SJSA1 (cell line): Measurements from ENCODE around the gene CDC42BPB. TPM values are rescaled to one million over a fixed set of nuclear protein-coding genes. Genes with fewer than 3 reads are reported as not detected.
"Not testable (repeated sequence)": the region's sequence is repeated elsewhere in the genome, so short reads cannot be mapped to it uniquely, and the experiment has no call there.

Experiments used
- DNase-seq, 2 experiments: peaks; one replicate each; pipeline ENCODE4 v3.0.0-alpha.2; 2015 to 2020; ENCODE audit warnings: low spot score in 2 of 2, low read depth in 1 of 2
- H3K27ac ChIP-seq: fragments of 250-450 bp; sonication (Bioruptor Pico); 2 replicates; pipeline ENCODE4 v1.5.1; 2020; ENCODE audit warnings: mild to moderate bottlenecking, moderate library complexity
- H3K27me3 ChIP-seq: fragments of 250-450 bp; sonication (Bioruptor Pico); replicated peaks from 2 replicates; pipeline ENCODE4 v1.5.1; 2020; ENCODE audit warnings: mild to moderate bottlenecking, moderate library complexity
- H3K36me3 ChIP-seq: fragments of 250-450 bp; sonication (Bioruptor Pico); 2 replicates; pipeline ENCODE4 v1.5.1; 2020; ENCODE audit warnings: mild to moderate bottlenecking
- H3K4me1 ChIP-seq: fragments of 250-450 bp; sonication (Bioruptor Pico); replicated peaks from 2 replicates; pipeline ENCODE4 v1.6.1; 2021; ENCODE audit warnings: mild to moderate bottlenecking
- H3K4me3 ChIP-seq: fragments of 250-450 bp; sonication (Bioruptor Pico); 2 replicates; pipeline ENCODE4 v1.5.1; 2020; ENCODE audit warnings: mild to moderate bottlenecking
- H3K9me3 ChIP-seq: fragments of 250-450 bp; sonication (Bioruptor Pico); replicated peaks from 2 replicates; pipeline ENCODE4 v1.5.1; 2020; ENCODE audit warnings: mild to moderate bottlenecking
- total RNA-seq: library from RNA; depleted of rRNA; stranded (reverse); fragments of >200 nt; shearing (Covaris generic); gene quantifications from 2 replicates; pipeline ENCODE4 v1.2.3, GENCODE V29; 2014

Gene CDC42BPB
- total RNA-seq, 1 experiment from 2014 or later: 56.5 TPM

DNA sequence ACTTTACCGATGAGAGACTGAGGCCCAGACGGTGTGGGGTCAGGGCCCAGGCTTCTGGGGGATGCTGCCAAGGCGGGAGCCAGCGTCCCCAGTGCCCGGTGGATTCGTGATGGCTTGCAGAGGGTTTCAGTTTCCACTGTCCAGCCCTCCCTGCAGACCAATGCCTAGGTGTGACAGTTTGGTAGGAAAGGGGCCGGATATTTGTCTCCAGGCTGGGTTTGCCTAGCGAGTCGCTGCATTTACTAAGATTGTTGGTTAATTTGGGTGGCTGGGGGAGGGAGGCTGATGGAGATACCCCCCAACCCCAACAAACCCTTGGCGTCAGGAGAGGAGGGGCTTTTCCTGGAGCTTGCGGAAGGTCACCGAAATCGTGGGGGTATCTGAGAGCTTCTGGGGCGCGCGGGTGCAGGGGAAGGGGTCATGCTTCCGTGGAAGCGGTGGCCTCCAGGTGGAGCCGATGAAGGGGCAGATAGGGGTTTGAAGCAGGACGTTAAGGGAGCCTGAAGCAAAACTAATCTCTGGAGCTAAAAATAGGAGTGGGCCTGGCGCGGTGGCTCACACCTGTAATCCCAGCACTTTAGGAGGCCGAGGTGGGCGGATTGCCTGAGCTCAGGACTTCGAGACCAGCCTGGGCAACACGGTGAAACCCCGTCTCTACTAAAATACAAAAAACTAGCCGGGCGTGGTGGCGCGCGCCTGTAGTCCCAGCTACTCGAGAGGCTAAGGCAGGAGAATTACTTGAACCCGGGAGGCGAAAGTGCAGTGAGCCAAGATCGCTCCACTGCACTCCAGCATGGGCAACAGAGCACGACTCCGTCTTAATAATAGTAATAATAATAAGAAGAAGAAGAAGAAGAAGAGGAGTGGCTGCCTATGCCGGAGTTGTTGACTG, 1.1 kb upstream of the CDC42BPB start:
- H3K4me3 ChIP-seq: peak overlapping the region; percentile 94
- H3K9me3 ChIP-seq: no peaks in the 10 kb centered on the region
- peaks cover 17% of the 10 kb centered on the region for H3K36me3 ChIP-seq
- H3K27ac ChIP-seq: peak overlapping the region; percentile 50; the same call in 1 of the 2 replicates
- peaks cover 15% of the 10 kb centered on the region for H3K4me1 ChIP-seq
- H3K27me3 ChIP-seq: no peaks in the 10 kb centered on the region
- no peak for DNase-seq

DNA sequence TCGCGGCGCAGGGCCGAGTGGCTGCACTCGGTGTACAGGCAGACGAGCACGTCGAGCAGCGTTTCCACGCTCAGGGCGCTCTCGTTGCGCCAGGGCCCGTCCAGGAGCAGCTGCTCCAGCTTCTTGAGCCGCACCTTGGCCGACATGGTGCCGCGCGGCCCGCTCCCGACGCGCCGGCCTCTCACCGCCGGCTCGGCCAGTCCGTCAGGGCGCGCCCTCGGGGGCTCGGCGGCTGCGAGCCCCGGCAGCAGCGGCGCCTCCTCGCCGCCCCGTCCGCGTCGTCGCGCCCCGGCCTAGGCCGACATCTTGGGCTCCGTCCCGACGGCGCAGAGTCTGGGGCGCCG, 349 bp downstream of the CDC42BPB start:
- peak in 1 of 2 experiments; percentile 41 for DNase-seq
- H3K27me3 ChIP-seq: no peaks in the 10 kb centered on the region
- peaks cover 15% of the 10 kb centered on the region for H3K4me1 ChIP-seq
- peak overlapping the region; percentile 94 for H3K4me3 ChIP-seq
- no peak overlapping the region for H3K27ac ChIP-seq
- H3K36me3 ChIP-seq: peaks cover 17% of the 10 kb centered on the region
- no peaks in the 10 kb centered on the region for H3K9me3 ChIP-seq

DNA sequence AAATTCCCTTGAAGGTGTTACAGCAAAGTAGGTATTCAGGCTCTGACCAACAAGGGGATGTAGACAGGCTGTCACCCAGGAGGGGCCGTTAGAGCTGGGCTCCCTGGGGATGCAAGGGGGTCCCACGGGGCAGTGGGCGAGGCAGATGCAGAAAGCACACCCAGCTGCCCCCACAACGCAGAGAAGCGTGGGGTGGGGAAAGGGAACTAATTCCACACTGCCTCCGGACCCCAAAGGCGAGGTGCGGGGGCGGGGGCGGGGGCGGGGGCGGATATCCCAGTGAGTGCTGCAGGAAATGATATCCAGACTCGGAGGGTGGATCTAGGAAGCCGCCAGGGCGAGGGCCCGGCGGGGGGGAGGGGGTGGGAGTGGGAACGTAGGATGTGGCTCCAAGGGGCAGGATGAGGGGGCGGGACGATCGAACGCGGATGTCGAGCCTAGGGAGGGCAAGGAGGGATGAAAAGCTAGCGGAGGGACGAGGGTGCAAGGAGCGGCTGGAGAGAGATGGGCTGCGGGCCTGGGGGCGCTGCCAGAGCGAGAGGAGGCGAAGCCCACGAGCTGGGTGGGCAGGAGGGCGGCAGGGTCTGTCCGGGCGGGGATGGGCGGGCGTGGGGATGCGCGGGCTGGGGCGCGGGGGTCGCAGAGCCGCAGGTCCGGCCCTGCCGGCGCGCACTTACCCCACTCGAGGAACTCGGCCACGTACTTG, 874 bp downstream of the CDC42BPB start:
- Histone ChIP-seq H3K27me3 (no peaks in the 10 kb centered on the region), H3K9me3 (no peaks in the 10 kb centered on the region), H3K27ac (no peak overlapping the region), H3K4me1 (peaks cover 15% of the 10 kb centered on the region), H3K36me3 (peaks cover 17% of the 10 kb centered on the region), H3K4me3 (peak overlapping the region; percentile 94)
- DNase-seq: peak in 1 of 2 experiments; percentile 85

DNA sequence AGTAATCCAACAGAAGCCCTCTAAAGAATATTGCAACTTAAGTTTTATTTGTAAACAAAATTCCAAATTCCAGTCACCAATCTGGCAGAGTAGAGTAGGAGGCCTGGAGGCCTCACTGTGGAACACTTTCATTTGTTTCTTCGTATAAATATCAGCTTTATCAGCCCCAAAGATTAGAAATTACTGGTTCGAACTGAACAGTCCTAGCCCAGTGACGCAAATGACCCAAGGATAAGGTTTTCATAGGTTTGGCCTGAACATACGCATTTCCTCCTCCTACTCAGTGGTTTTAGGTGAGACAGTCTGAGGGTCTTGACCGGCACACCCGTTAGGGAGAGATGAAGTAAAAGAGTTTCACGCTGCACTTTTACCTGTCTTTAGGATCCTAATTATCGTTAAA, 1.7 kb downstream of the CDC42BPB start:
- H3K27me3 ChIP-seq: no peaks in the 10 kb centered on the region
- no peak overlapping the region for H3K27ac ChIP-seq
- H3K9me3 ChIP-seq: no peaks in the 10 kb centered on the region
- H3K36me3 ChIP-seq: peaks cover 17% of the 10 kb centered on the region
- peaks cover 15% of the 10 kb centered on the region for H3K4me1 ChIP-seq
- peak overlapping the region; percentile 94; the same call in 1 of the 2 replicates for H3K4me3 ChIP-seq
- no peak for DNase-seq

DNA sequence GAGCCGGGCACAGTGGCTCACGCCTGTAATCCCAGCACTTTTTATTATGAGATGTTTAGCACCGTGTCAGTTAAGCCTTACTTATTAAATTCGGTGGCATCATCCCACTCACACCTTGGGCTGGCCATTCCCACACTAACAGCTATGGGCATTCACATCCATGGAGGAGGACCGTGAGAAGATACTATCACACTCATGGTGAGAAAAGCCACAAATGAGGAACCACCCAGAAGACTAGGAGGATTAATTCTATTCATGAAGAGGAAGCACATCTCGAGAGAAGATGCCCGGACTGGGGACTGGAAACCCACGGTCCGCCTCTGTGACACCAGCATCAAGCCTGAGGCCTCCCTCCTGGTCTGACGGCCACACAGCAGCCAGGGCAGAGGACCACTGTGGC, 4.9 kb downstream of the CDC42BPB start:
- peaks cover 14% of the 10 kb centered on the region for H3K36me3 ChIP-seq
- H3K27ac ChIP-seq: no peak overlapping the region
- H3K4me1 ChIP-seq: peaks cover 6% of the 10 kb centered on the region
- H3K4me3 ChIP-seq: no peak overlapping the region
- no peaks in the 10 kb centered on the region for H3K27me3 ChIP-seq
- DNase-seq: no peak
- H3K9me3 ChIP-seq: no peaks in the 10 kb centered on the region

DNA sequence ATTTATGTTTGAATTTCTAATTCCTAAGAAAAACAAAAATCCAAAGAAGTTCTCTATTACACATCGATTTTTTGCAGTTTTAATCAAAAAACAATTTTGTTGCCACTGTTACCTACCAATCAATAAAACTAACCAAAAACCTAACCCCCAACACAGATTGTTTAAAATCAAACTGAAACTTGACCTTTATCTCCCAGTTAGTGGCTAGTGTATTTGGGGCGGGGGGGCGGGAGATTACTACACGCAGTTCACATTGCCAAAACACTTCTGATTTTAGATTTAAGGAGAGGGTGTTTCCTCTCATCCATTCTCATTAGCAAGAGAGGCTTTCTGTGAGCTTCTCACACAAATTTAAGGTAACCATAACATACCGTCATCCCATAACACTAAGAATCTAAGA, 6.4 kb downstream of the CDC42BPB start:
- Histone ChIP-seq H3K27me3 (no peaks in the 10 kb centered on the region), H3K27ac (no peak overlapping the region), H3K4me1 (peaks cover 6% of the 10 kb centered on the region), H3K36me3 (peaks cover 14% of the 10 kb centered on the region), H3K9me3 (no peaks in the 10 kb centered on the region), H3K4me3 (no peak overlapping the region)
- DNase-seq: no peak

DNA sequence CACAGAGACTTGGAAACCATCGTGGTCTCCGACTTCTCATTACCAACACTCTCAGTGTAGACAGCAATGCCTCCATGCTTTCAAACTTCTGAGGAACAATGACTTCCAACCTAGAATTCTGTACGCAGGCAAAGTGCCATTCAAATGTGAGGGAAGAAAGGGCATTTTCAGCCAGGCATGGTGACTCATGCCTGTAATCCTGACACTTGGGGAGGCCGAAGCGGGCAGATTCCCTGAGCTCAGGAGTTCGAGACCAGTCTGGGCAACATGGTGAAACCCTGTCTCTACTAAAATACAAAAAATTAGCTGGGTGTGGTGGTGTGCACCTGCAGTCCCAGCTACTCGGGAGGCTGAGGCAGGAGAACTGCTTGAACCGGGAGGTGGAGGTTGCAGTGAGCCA, 9.9 kb downstream of the CDC42BPB start:
- not testable (repeated sequence) for H3K4me1 ChIP-seq, H3K27ac ChIP-seq, DNase-seq, H3K9me3 ChIP-seq, H3K4me3 ChIP-seq, H3K27me3 ChIP-seq
- peaks cover 13% of the 10 kb centered on the region for H3K36me3 ChIP-seq

DNA sequence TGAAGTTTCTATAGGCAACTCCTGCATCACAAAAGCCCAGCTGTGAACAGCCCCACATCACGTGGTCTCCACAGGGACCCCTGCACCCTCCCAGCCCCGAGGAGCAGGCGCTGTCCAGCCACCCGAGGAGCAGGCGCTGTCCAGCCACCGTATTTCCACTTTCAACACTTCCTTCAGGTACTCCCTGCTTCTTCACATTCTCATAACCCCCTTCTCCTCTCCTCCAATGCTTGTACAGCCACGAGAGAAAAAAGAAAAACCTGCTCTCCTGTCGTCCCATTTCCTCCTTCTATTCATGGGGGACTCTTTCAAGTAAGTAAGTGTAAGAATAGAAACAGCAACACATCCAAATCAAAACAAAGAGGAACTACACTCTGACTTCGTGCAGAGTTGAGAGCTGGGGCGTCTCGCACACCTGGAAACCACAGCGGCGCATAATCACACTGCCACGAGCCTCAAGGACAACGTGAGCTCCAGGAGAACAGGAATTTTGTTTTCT, 11.9 kb downstream of the CDC42BPB start:
- no peaks in the 10 kb centered on the region; the same call in 1 of the 2 replicates for H3K9me3 ChIP-seq
- no peak overlapping the region for H3K27ac ChIP-seq
- peaks cover 24% of the 10 kb centered on the region for H3K36me3 ChIP-seq
- H3K4me1 ChIP-seq: no peaks in the 10 kb centered on the region
- DNase-seq: no peak
- no peaks in the 10 kb centered on the region for H3K27me3 ChIP-seq
- H3K4me3 ChIP-seq: no peak overlapping the region

DNA sequence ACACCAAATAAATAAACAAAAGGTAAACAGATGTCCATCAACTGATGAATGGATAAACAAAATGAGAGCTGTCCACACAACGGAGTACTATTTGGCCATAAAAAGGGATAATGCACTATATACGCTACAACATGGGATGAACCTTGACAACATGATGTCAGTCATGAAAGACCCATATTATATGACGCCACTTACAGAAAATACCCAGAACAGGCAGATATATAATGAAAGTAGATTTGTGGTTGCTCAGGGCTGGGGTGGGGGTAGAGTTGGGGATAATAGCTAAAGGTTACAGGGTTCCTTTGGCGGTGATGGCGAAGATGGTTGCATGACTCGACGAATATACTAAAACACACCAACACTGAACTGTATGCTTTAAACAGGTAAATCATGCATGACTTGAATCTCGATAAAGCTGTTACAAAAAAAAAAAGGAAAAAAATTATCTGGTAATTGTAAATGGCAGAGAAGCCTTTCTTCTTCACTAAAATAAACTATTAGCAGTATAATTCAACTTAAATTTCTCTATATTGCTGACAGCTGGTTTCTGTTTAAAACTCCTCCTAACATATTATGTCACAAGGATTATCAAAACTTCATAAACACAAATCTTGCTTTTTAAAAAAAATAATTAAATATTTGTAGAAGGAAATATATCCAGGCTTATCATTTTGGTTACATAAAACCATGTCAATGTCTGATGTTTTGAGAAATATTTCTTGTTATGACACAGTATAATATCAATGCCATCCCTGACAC, 13.9 kb downstream of the CDC42BPB start:
- Histone ChIP-seq H3K4me1 (no peaks in the 10 kb centered on the region), H3K27me3 (no peaks in the 10 kb centered on the region), H3K9me3 (no peaks in the 10 kb centered on the region; the same call in 1 of the 2 replicates), H3K36me3 (peaks cover 24% of the 10 kb centered on the region), H3K27ac (no peak overlapping the region), H3K4me3 (no peak overlapping the region)
- DNase-seq: no peak

DNA sequence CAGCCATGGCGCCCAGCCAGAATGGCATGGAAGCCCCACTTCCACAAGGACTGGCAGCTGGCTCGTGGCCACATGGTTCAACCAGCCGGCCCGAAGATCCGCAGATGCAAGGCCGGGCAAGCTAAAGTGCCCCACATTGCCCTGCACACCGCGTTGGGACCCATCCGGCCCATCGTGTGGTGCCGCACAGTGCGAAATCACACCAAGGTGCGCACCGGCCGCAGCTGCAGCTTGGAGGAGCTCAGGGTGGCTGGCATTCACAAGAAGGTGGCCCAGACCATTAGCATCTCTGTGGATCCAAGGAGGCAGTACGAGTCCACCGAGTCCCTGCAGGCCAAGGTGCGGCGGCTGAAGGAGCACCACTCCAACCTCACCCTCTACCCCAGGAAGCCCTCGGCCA, 15.9 kb downstream of the CDC42BPB start:
- H3K9me3 ChIP-seq: no peaks in the 10 kb centered on the region; the same call in 1 of the 2 replicates
- DNase-seq: no peak
- H3K4me1 ChIP-seq: no peaks in the 10 kb centered on the region
- peaks cover 22% of the 10 kb centered on the region for H3K36me3 ChIP-seq
- no peaks in the 10 kb centered on the region for H3K27me3 ChIP-seq
- no peak overlapping the region for H3K4me3 ChIP-seq
- H3K27ac ChIP-seq: no peak overlapping the region

DNA sequence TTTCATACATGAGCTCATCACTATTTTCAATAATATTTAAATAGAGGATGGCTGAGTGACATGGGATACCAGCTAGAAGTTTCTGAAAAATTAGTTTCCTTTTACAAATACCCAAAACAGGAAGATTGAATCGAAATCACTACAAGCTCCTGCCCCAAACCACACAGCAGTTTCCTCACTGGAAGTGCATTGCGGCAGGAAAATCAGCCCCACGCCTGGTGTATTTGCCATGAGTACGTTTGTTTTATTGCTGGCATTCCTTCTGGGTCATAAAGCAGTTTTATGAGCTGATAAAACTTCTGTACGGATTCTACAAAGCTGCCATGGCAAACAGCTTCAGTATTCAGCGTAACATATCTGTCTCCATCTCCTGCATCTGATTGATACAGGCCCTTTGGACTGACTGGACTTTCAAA, 23.7 kb downstream of the CDC42BPB start:
- H3K27ac ChIP-seq: no peak overlapping the region
- H3K4me1 ChIP-seq: no peaks in the 10 kb centered on the region
- no peaks in the 10 kb centered on the region for H3K27me3 ChIP-seq
- no peak overlapping the region for H3K4me3 ChIP-seq
- H3K36me3 ChIP-seq: no peaks in the 10 kb centered on the region
- H3K9me3 ChIP-seq: no peaks in the 10 kb centered on the region
- DNase-seq: no peak

DNA sequence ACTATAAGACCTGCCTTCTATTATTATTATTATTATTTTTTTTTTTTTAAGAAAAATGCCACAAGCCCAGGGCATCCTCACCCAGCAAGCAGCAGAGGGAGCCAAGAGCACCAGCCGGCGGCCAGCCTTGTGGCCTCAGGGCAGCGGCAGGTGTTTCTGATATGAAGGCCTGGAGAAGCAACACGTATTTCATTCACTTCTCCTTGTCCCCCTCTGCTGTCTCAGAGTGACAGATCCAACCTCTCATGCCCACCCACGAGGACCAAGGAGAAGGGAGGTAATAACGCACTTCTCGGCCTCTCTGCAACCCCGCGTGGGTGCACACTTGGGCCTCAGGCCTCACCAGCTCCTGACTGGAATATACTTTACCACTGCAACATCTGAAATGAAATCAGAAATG, 25.4 kb downstream of the CDC42BPB start:
- no peak for DNase-seq
- H3K4me3 ChIP-seq: no peak overlapping the region
- H3K27me3 ChIP-seq: no peaks in the 10 kb centered on the region
- H3K36me3 ChIP-seq: no peaks in the 10 kb centered on the region
- peaks cover 1% of the 10 kb centered on the region; the same call in 1 of the 2 replicates for H3K4me1 ChIP-seq
- no peak overlapping the region for H3K27ac ChIP-seq
- H3K9me3 ChIP-seq: no peaks in the 10 kb centered on the region

DNA sequence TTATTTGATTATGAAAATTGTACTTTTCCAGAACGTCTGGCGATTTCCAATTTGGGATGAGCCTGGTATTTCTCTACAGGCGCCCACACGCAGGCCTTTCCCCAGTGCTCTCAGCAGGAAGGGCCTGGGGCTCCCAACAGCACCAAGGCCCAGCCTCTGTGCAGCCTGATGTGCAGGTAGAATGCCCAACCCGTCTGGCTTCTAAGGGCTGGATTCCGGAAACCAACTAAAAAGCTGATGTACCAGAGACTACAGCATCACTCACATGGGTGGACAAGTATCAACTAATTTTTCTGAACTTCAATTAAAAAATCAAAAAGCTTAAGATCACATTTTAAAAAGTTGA, 25.8 kb downstream of the CDC42BPB start:
- H3K4me3 ChIP-seq: no peak overlapping the region
- no peak overlapping the region for H3K27ac ChIP-seq
- no peak for DNase-seq
- H3K4me1 ChIP-seq: peaks cover 3% of the 10 kb centered on the region
- H3K27me3 ChIP-seq: no peaks in the 10 kb centered on the region
- H3K9me3 ChIP-seq: no peaks in the 10 kb centered on the region
- H3K36me3 ChIP-seq: no peaks in the 10 kb centered on the region
